ENCODE data around the gene TIMP2. TPM values are rescaled to one million over a fixed set of nuclear protein-coding genes. Genes with fewer than 3 reads are reported as not detected.

Gene TIMP2
- total and polyA plus RNA-seq, 2 donors (not counting 3 experiments of a cell fraction or from before 2014, with no cell fraction given): 138 to 318 TPM

GRCh38 chr17:78923660-78924453 lies 1.3 kb downstream of the TIMP2 start:
- BruUV-seq (replicated peaks): TSS peak; percentile 20
- Histone ChIP-seq H2AFZ (ENCODE audit: low read depth, low read length) (no peak overlapping the region), H3K79me2 (ENCODE audit: control insufficient read depth, insufficient read depth, low read length) (peaks cover 50% of the 10 kb centered on the region), H3K9ac (replicated peaks; ENCODE audit: extremely low read depth, insufficient read depth, low read length) (peak overlapping the region; percentile 21), H3K36me3 (ENCODE audit: control insufficient read depth in 2 of 2, extremely low read depth in 1 of 2, insufficient read depth in 2 of 2, low read length in 2 of 2) (no peaks in the 10 kb centered on the region), H3K27me3 (ENCODE audit: control insufficient read depth in 2 of 2, insufficient read depth in 2 of 2, low read length in 2 of 2) (no peaks in the 10 kb centered on the region), H3K27ac (ENCODE audit: insufficient read depth, low read depth, low read length) (no peak overlapping the region), H3K9me1 (replicated peaks; ENCODE audit: control insufficient read depth, extremely low read depth, insufficient read depth, low read length) (no peaks in the 10 kb centered on the region), H3K4me3 (replicated peaks in 1 of 3; ENCODE audit: insufficient read depth in 1 of 3, low read depth in 1 of 3, low read length in 3 of 3) (peak overlapping the region; percentile 54 to 78 (median 59)), H3K4me1 (ENCODE audit: control insufficient read depth, extremely low read depth, insufficient read depth, low read length) (peaks cover 13% of the 10 kb centered on the region), H3K9me3 (replicated peaks; ENCODE audit: control insufficient read depth, insufficient read depth, low read length) (no peaks in the 10 kb centered on the region), H4K20me1 (replicated peaks; ENCODE audit: control insufficient read depth, extremely low read depth, insufficient read depth, low read length) (peaks cover 5% of the 10 kb centered on the region), H3K4me2 (ENCODE audit: insufficient read depth, low read length) (peak overlapping the region; percentile 57)
- dilution Hi-C loops (cut with MboI; ENCODE audit: extremely low pct_ligation_motif_present, low sequenced_read_pairs) (no loop called here), intact Hi-C loops (cut with micrococcal nuclease) (loop anchor here (1.0 to 2.0 kb wide), 3 partner anchors 47 to 61 kb away; no protein-coding TSS in a partner anchor)
- DNase-seq (ENCODE audit: low read depth, low spot score) (peak; percentile 14), FAIRE-seq (peak; percentile 76)
- TF ChIP-seq MAX (IDR thresholded peaks at IDR 0.05; ENCODE audit: insufficient read depth, insufficient read length) (no peak), POLR2A (IDR thresholded peaks at IDR 0.05; ENCODE audit: low read depth, low read length) (no peak), JUN (IDR thresholded peaks at IDR 0.05; ENCODE audit: borderline replicate concordance, insufficient read depth, insufficient read length, low read depth) (no peak), GATA2 (IDR thresholded peaks at IDR 0.05; ENCODE audit: insufficient read depth, insufficient read length, low read depth, low read length) (no peak), MYC (IDR thresholded peaks at IDR 0.05; ENCODE audit: low read depth, low read length) (no peak), CTCF (IDR thresholded peaks at IDR 0.05; ENCODE audit: extremely low read depth in 1 of 2, insufficient read depth in 1 of 2, low read depth in 1 of 2, low read length in 2 of 2) (no peak)
- ChIA-PET CTCF (interaction anchor here (1.0 to 2.0 kb wide), 3 partner anchors 10 to 58 kb away, joined by 3 to 16 read pairs (median 10); no protein-coding TSS in a partner anchor), POLR2A (interaction anchor here (0.6 to 1.3 kb wide), 2 partner anchors 10 to 24 kb away, joined by 3 to 4 read pairs; no protein-coding TSS in a partner anchor)
